AG08396 (cell line): ENCODE results near the gene ARHGEF28.
A peak's percentile ranks its signal among the peaks of the same experiment; 100 is the strongest.

Experiments used
- DNase-seq: peaks from one replicate; pipeline ENCODE4 v3.0.0; 2012; ENCODE audit warnings: low spot score, mixed read lengths

Gene ARHGEF28

DNA sequence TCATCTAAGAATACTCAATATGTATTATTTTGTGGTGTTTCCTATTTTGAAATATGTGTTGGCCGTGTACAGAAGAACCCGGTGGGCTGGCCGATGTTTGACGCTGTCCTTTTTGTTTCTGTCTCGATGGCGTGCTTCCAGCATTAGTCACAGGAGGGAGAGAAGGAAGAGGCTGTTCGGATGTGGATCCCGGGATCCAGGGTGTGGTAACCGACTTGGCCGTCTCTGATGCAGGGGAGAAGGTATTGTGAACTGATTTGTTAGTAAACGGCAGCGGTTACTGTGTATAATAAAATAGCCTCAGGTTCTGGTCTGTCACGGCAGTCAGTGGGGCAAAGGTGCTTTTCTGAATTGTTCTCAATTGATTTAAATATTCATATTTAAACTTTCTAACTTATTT is 275.0 kb downstream of the ARHGEF28 start:
- DNase-seq = peak; percentile 51

DNA sequence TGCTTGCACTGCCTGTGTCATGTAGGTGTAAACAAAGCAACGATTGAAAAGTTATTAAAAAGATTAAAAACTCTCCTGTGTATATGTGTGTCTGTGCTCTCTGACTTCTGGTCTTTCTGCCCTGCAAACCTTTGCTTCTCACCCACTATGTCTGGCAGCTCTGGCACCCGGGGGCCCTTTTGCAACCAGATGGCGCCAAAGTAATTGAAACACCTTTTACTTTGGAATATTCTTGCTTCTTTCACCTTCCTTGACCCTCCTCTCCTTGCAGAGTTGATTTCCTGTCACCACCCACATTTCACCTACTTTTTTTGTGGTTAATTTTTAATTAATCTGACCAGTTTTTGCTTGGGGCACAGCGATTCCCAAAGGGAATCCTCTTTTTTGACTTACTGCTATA is 275.5 kb downstream of the ARHGEF28 start:
- DNase-seq = no peak

DNA sequence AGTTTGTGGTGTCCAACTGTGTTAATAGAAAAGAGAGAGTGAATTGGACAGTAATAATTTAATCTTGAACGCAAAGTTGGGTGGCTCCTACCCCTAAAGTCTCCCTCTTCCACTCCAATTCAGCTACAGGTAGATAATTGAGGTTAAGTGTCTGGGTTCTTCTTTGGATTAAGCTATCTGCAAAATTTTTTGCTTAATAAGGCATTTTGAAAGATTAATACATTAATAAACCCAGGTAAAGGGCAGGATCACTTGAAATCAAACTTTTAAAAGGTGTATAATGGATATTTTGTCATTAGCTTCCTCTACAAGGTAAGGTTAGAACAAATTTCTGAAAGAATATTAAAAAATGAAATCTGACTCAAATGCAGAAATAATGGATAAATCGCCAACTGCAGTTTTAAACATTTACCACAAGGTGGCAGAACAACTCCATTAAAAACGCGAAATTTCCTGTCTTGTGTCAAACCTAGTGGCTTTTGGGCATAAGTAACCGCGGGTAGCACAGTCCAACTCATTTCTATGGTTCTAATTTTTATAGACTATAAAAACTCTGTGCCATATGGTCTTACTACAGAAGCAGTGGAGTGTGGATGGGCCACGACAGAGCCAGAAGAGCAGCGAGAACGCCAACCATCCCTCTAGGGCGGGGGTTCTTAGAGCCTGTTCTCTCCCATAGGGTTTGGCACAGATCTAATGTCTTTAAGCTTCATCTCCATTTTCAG is 276.5 kb downstream of the ARHGEF28 start:
- peak; percentile 59 for DNase-seq

DNA sequence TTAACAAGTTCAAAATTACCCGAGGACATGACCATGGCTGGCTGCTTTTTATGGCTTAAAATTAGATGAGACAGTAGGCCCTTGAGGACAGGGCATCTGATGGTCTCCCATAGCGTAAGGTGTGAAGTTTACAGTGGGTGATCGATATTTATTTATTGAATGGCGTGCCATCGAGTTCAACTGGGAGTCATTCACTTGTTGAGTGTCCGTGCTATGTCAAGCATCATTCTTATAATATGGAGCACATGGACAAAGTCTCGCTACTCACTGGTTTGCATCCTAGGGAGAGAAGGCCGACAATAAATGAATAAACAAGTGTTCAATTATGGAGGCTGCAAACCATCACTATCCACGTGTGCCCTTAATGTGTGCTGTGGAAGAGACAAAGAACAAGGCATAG is 277.2 kb downstream of the ARHGEF28 start:
- no peak for DNase-seq

DNA sequence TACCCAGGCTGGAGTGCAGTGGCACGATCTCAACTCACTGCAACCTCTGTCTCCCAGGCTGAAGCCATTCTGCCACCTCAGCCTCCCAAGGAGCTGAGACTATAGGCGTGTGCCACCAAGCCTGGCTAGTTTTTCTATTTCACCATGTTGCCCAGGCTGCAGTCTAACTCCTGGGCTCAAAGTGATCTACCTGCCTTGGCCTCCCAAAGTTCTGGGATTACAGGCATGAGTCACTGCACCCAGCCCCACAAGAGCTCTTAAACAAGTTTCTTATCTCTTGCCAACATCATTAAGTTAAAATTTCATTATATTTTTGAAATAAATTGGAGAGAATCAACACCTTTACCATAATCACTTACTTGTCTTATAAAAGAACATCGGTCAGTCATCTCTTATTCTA is 280.3 kb downstream of the ARHGEF28 start:
- no peak for DNase-seq

DNA sequence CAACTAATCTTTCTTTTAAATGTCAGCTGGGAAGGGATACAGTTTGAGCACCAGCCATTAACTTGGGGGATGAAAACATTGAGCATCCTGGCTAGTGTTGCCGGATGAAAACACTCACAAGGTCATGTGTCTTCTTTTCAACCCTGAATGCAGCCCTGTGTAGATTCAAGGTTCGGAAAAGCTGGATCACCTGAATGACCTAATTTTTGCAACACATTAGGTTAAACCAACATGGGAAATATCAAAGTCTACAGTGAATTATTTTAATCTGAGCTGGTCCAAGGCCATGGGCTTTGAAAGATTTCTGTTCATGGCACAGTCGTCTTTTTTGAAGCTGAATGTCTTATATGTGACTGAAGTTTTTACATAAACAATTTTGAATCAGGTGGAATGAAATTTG is 281.2 kb downstream of the ARHGEF28 start:
- no peak for DNase-seq

DNA sequence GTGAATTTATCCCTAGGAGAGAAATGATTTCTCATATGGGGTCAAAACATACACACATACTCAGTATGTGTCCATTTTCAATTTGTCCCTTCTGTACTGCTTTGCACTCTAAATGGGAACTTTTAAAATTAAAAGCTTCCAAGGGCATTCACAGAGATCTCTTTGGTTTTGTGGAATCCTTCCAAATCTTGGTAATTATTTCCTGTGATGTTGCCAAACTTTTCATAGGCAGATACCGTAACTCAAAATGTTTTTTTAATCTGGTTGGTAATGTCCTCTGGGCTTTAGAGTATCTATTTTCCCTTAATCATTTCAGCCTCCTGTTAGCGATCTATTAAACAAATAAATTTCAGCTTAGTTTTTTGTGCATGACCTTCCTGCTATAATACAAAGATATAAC is 282.4 kb downstream of the ARHGEF28 start:
- no peak for DNase-seq

DNA sequence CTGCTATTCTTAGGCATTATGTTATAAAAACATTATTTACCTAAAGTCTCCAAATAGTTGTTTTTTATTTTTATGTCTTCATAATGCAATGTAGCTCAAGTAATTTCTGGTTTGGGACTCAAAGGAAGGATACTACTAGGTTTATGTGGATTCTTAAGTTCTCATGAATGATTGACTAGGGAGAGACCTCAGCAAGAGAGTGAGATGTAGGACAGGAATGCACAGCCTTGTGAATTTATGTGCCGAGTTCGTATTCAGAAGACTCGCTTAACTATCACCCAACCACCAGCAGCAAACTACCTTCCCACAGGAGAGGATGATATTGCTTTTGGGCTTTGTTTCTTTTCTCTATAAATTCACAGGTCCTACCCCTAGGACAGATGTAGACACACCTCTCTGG is 282.9 kb downstream of the ARHGEF28 start:
- no peak for DNase-seq

DNA sequence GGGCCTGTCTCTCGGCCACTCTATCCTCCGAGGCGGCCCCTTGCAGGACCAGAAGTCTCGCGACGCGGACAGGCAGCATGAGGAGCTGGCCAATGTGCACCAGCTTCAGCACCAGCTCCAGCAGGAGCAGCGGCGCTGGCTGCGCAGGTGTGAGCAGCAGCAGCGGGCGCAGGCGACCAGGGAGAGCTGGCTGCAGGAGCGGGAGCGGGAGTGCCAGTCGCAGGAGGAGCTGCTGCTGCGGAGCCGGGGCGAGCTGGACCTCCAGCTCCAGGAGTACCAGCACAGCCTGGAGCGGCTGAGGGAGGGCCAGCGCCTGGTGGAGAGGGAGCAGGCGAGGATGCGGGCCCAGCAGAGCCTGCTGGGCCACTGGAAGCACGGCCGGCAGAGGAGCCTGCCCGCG is 283.5 kb downstream of the ARHGEF28 start:
- no peak for DNase-seq

DNA sequence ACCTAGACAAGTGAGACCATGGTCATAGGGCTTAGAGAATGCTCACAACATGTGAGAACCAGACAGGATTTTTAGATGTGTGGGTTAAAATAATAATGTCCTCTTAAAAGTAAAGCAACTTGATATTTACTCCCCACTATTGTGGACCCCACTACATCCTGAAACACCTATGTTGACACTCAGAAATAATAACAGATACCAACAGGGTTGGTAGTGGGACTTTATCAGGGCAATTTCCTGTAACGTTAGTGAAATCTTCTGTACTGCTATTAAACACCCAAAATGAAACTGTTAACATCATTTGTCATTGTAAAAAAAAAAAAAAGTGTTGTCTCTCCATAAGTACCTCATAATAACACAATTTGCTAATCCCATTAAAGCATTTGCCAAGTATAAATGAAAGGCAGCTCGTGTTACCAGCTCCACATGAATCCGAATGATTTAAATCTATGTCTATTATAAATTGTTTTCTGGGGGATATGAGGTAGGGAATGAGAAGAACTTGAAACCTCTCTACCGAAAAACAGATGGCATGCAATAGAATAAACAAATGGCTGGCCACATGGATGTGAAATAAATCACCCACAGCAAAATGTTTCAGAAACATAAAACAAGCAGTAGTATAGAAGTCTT is 285.9 kb downstream of the ARHGEF28 start:
- DNase-seq = no peak

DNA sequence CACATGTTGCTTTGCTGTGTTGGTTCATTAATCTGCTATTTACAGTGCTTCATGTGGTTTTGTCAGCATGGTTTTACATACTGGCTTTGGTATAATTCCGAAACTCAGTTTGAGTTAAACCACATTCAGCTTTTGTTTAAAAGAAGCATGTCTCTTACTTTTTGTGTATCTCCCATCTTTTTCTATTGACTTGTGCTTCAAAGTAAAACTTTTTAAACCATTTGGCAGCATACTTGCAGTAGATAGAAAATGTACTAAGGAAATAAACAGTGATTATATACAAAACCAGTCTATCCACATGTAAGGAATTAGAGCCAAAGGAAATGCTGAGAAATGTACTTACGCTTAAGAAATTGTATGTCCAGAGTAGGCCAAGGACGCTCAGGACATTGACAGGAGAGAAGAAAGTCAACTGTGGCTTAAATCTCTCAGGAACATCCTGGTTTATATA is 286.9 kb downstream of the ARHGEF28 start:
- no peak for DNase-seq

DNA sequence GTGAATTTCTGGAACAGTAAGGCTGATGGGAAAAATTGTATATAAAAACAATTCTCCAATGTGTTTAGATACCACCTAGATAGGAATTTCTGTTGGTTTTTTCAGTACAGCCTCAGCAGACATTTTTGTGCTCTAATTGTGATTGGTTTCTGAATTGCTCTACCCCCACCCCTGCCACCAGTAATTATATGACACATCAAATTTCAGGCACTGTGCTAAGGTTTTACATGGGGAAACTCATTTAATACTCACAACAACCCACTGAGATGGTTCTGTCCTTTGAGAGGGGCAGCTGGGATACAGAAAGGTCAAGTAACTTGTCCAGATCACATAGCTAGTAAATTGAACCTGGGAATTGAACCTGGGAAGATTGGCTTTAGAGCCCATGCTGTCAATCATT is 288.0 kb downstream of the ARHGEF28 start:
- DNase-seq = no peak

DNA sequence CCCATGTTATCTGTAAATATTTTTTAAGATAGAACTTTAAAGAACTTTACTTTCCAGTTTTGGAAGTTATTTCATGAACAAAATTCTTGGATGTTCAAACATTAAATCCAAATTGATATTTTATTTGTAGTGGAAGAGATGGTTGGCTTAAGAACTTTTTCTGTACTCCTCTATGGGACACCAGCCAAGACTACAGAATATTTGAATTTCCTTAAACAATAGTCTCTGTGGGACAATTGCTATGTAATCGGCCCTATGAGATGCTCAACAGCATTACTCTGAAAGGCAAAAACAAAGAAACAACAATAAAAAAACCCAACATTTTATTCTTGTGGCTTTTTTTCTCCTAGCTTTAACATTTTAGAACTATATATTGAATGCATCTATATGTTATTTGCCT is 289.3 kb downstream of the ARHGEF28 start:
- DNase-seq = no peak

DNA sequence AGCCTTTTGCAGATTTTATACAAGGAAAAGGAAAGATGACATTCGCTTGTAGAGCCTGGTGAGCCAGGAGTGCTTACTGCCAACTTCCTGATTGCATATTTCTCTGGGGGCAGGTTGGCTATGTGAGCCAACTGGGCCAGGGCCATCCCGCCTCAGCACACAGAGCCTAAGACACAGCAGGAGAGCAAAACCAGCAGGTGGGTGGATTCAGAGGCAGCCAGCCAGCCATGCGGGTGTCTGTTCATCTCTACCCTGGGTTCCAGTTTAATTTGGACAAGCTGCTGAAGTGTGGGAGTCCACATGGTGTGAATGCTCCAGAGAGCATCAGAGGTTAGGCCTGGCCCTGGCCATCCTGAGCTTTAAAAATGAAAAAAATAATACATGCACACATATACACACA is 291.4 kb downstream of the ARHGEF28 start:
- no peak for DNase-seq

DNA sequence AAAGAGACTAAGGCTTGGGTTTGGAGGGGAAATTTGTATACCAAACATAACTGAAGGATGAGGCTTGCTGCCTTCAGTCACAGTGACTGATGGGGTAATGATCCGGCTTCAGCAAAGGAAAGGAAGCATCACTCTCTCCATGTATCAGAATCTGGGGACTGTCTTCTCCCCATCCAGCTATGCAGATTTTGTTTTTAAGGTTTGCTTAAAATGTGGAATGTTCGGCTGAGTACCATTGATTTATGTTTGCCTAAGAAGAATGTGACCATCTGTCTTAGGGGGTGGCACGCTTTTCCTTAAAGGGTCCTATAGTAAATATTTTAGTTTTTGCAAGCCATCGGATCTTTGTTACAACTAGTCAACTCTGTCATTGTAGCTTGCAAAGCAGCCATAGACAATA is 291.9 kb downstream of the ARHGEF28 start:
- DNase-seq = no peak

DNA sequence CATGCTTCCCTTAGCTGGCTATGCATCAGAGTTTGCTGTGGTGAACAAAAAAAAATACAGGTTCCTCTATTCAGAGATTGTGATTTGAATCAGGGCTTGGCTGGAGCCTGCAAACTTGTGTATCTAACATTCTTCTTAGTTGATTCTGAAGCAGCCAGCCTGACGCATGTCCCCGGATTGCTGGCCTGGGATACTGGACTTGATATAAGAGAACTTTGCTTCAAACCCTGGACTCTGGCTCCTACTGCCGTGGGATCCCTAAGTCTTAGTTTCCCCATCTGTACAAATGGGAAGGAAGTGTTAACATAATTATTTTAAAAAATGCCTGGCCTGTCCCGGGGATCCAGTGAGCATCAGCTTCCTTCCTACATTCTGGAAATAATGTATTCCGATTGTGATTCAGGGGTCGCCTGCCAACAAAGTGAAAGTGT is 292.8 kb downstream of the ARHGEF28 start:
- peak; percentile 67 for DNase-seq

DNA sequence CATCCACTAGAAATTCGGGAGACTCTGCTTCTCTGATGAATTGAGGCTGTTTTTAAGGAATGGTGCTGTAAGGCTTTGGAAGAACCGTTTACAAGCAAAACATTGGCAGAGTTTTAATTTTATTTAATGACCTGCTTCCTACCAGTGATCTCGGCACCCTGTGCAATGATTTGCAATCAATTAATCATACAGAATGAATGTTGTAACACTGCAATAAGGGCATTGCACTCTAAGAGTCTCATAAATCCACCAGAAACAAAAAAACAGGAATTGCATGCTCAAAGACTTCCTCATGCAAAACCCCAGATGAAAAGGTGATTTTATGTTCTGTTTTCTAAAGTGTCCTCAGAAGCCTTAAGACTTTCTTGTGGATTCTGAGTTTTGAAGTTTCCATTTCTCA is 295.7 kb downstream of the ARHGEF28 start:
- DNase-seq = no peak

DNA sequence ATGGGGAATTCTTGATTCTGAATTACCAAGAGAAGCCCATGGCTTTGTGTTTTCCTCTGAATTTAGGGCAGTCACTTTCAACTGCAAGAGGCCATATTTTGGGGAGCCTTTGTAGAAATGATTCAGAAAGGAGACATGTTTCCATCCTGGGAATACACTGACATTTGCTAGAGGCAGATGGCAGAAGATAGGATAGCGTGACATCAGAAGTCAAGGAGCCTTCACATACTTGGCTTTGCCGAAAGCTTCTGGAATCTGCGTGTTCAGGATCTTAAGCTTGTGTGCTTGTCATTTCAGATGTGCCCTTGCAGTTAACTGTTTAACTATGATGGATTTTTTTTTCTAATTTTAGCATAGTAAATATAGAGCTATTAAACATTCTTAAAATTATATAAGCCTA is 296.2 kb downstream of the ARHGEF28 start:
- DNase-seq = no peak

DNA sequence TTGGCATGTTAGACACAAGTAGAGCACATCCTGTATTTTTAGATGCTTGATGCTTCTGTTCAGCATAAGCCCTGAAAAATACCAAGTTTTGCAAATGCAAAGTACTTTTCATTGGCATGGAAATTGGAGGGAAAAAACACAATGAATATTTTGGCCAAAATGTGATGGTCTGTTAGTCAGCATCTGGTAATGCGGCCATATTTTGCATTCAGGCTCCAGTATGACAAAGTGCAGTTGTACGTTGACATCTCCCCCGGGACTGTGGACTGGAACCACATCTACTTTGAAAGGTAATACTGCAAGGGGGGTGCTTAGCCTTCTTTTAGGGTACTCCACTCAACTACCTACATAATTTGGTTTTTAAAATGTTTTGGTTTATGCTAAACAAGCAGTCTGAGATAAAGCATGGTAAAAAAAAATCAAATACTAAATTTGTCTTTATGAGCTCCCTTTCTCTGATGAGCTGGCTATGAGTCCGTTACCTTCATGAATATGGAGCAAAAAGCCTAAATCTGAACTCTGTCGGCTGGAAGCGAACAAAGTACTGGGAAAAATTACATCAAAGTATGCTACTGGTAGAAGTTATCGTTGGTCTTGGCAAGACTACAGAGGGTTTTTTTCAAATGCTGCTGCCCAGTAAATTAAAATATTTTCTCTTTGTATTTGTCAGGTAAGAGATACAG is 297.0 kb downstream of the ARHGEF28 start:
- no peak for DNase-seq

DNA sequence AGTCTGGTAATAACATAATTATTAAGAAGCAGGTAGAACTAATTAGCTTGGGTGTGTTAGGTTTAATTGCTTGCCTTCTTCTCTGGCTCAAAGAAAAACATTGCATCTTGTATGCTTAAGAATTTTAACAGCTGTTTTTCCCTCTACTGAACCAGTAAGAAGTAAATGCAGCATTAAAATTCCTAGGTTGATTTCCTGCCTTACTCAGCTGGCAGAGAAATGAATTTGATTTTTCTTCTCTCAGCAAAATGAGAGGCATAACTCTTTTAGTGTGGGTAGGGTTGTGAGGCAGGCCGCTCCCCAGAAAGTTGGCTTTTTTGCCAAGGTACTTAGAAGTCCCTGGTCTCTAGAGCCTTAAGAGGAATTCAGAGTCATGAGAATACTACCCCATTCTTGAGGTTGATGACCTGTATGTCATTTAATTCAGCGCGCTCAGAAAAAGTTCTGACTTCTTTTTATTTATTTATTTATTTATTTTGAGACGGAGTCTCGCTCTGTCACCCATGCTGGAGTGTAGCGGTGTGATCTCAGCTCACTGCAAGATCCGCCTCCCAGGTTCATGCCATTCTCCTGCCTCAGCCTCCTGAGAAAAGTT is 302.6 kb downstream of the ARHGEF28 start:
- DNase-seq = no peak

DNA sequence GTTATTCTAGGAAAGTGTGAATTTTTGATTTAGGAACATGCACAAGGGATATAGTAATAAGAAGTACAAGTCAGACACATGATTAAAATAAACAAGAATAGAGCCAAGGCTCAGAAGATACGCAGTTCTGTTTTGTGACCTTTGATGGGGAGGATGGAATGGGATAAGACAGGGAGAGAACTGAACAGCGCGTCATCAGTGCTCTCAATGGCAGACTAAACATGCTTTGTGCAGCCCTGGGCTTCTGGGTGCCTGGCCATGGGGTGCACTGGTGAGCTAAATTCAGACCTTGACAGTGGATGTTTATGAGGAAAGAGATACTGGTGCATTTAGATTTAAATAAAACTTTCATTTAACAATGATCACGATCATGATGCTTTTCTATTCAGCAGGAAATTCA is 309.7 kb downstream of the ARHGEF28 start:
- no peak for DNase-seq

DNA sequence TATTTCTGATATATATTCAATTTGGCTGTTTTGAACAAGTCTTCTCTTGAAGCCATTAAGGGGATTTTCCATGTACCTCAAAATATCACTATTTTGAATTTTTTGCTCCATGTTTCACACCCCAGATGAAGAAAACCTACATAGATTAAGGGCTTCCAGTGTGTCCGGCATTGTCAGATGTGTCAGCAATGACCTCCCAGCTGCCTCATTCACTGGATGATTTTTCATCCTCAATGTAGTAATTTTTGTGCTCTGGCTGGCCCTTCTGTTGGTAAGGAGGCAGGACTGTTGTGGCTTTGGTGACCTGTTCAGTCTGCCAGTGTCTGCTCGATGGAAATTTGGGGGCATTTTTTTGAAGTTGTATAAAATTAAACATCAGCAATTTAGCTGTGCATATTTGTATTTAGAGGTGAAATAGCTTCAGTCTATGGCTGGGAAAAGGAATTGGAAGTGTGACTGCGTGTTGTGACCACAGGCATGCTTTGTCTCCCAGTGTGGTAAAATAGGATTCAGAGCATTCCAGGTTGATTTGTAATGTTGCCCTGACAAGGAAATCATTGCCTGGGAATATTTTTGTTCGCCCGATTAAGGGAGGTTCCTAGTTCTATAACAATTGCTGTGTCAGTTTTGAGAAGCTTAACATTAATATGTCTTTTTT is 312.4 kb downstream of the ARHGEF28 start:
- DNase-seq = peak; percentile 80
